WTC11 (cell line): ENCODE measurements around the gene CRACR2A. TPM values are rescaled to one million over a fixed set of nuclear protein-coding genes. Genes with fewer than 3 reads are reported as not detected.

ENCODE experiments used
- ATAC-seq: fragments of 200-7000 bp; cut with Tn5 transposase; 2 replicates; pipeline ENCODE4 v1.10.0; 2021; ENCODE audit warnings: mild to moderate bottlenecking, moderate library complexity
- CTCF ChIA-PET: fragments of 300-600 bp; sonication (Branson Sonifier 250); formaldehyde crosslinking; loops from one replicate; lab custom pipeline; 2021; ENCODE audit warnings: antibody characterized with exemption; lab: Charles Lee
- POLR2A ChIA-PET: fragments of 350-600 bp; sonication (Branson Sonifier 250); formaldehyde crosslinking; loops from one replicate; lab custom pipeline; 2021; ENCODE audit warnings: antibody characterized with exemption; lab: Charles Lee
- DNase-seq: peaks from one replicate; pipeline ENCODE4 v3.0.0; 2021; ENCODE audit warnings: low spot score
- H3K27ac Mint-ChIP-seq: 2 replicates; pipeline ENCODE4 v1.8.0; 2021; ENCODE audit warnings: mixed read lengths
- H3K27me3 Mint-ChIP-seq: 2 replicates; pipeline ENCODE4 v1.8.0; 2021; ENCODE audit warnings: low read depth, mild to moderate bottlenecking, moderate library complexity, mixed read lengths
- H3K36me3 Mint-ChIP-seq: 2 replicates; pipeline ENCODE4 v1.8.0; 2021; ENCODE audit warnings: mixed read lengths
- H3K4me1 Mint-ChIP-seq: 2 replicates; pipeline ENCODE4 v1.8.0; 2022; ENCODE audit warnings: mixed read lengths
- H3K4me3 Mint-ChIP-seq: 2 replicates; pipeline ENCODE4 v1.8.0; 2021; ENCODE audit warnings: mild to moderate bottlenecking, moderate library complexity, mixed read lengths
- H3K9me3 Mint-ChIP-seq: 2 replicates; pipeline ENCODE4 v1.8.0; 2021; ENCODE audit warnings: mixed read lengths
- CREB1 ChIP-seq: sonication (generic); formaldehyde crosslinking; IDR thresholded peaks from 2 replicates; pipeline ENCODE4 v1.8.0; 2023; ENCODE audit warnings: mild to moderate bottlenecking, missing genetic modification reagents
- CREM ChIP-seq: sonication (generic); formaldehyde crosslinking; IDR thresholded peaks from 2 replicates; pipeline ENCODE4 v1.8.1; 2022; ENCODE audit warnings: mild to moderate bottlenecking, missing genetic modification reagents, moderate library complexity
- ESRRA ChIP-seq: sonication (generic); formaldehyde crosslinking; IDR thresholded peaks from 2 replicates; pipeline ENCODE4 v1.8.1; 2022; ENCODE audit warnings: mild to moderate bottlenecking, missing genetic modification reagents, borderline replicate concordance
- GRHL2 ChIP-seq: fragments of 250-450 bp; sonication (Bioruptor Pico); IDR thresholded peaks from 2 replicates; pipeline ENCODE4 v1.8.0; 2022; ENCODE audit warnings: mild to moderate bottlenecking, moderate library complexity; ENCODE audit not compliant: insufficient replicate concordance, severe bottlenecking
- GTF2I ChIP-seq: fragments of 250-450 bp; sonication (Bioruptor Pico); conservative IDR thresholded peaks from 2 replicates; pipeline ENCODE4 v1.4.0; 2021; ENCODE audit warnings: mild to moderate bottlenecking
- HMGA2 ChIP-seq: fragments of 250-450 bp; sonication (Bioruptor Pico); IDR thresholded peaks from 2 replicates; pipeline ENCODE4 v1.4.0; 2021; ENCODE audit warnings: mild to moderate bottlenecking, moderate library complexity
- IRF1 ChIP-seq: sonication (generic); formaldehyde crosslinking; IDR thresholded peaks from 2 replicates; pipeline ENCODE4 v1.8.0; 2023; ENCODE audit warnings: missing genetic modification reagents
- MXD4 ChIP-seq: fragments of 250-450 bp; sonication (Bioruptor Pico); IDR thresholded peaks from 2 replicates; pipeline ENCODE4 v1.8.0; 2021; ENCODE audit warnings: mild to moderate bottlenecking, moderate library complexity, borderline replicate concordance
- TP53 ChIP-seq: sonication (generic); formaldehyde crosslinking; IDR thresholded peaks from 2 replicates; pipeline ENCODE4 v1.8.1; 2023; ENCODE audit warnings: mild to moderate bottlenecking, missing genetic modification reagents
- USF1 ChIP-seq: sonication (generic); formaldehyde crosslinking; IDR thresholded peaks from 2 replicates; pipeline ENCODE4 v1.8.0; 2022; ENCODE audit warnings: mild to moderate bottlenecking, missing genetic modification reagents
- ZBTB21 ChIP-seq: sonication (generic); formaldehyde crosslinking; IDR thresholded peaks from 2 replicates; pipeline ENCODE4 v1.8.1; 2023; ENCODE audit warnings: mild to moderate bottlenecking, missing genetic modification reagents, borderline replicate concordance
- ZNF121 ChIP-seq: sonication (generic); formaldehyde crosslinking; IDR thresholded peaks from 2 replicates; pipeline ENCODE4 v1.8.0; 2023; ENCODE audit warnings: missing genetic modification reagents
- ZNF232 ChIP-seq: sonication (generic); formaldehyde crosslinking; IDR thresholded peaks from 2 replicates; pipeline ENCODE4 v1.8.0; 2022; ENCODE audit warnings: mild to moderate bottlenecking, missing genetic modification reagents
- ZNF425 ChIP-seq: fragments of 250-450 bp; sonication (Bioruptor Pico); conservative IDR thresholded peaks from 2 replicates; pipeline ENCODE4 v1.9.0; 2021; ENCODE audit warnings: mild to moderate bottlenecking
- total RNA-seq: library from RNA; stranded (reverse); gene quantifications from 3 replicates; pipeline ENCODE4 v1.2.3, GENCODE V29; 2021
- TF ChIP-seq, protein P1 (sequence below): fragments of 250-450 bp; sonication (Bioruptor Pico); IDR thresholded peaks from 2 replicates; pipeline ENCODE4 v1.8.0; 2021; ENCODE audit warnings: mild to moderate bottlenecking
- TF ChIP-seq, protein P2 (sequence below): sonication (generic); formaldehyde crosslinking; IDR thresholded peaks from 2 replicates; pipeline ENCODE4 v1.8.1; 2022; ENCODE audit warnings: mild to moderate bottlenecking, missing genetic modification reagents, moderate library complexity, borderline replicate concordance
- TF ChIP-seq, protein P3 (sequence below): fragments of 250-450 bp; sonication (Bioruptor Pico); IDR thresholded peaks from 2 replicates; pipeline ENCODE4 v1.9.0; 2021; ENCODE audit warnings: mild to moderate bottlenecking, borderline replicate concordance
- TF ChIP-seq, protein P4 (sequence below): sonication (generic); formaldehyde crosslinking; IDR thresholded peaks from 2 replicates; pipeline ENCODE4 v1.8.0; 2022; ENCODE audit warnings: mild to moderate bottlenecking, missing genetic modification reagents
- TF ChIP-seq, protein P5 (sequence below): sonication (generic); formaldehyde crosslinking; IDR thresholded peaks from 2 replicates; pipeline ENCODE4 v1.8.1; 2023; ENCODE audit warnings: mild to moderate bottlenecking, missing genetic modification reagents

Gene CRACR2A
- total RNA-seq, 1 experiment from 2014 or later, result 2.6 TPM

GRCh38 chr12:3679831-3680230, 73.1 kb downstream of the CRACR2A start:
- Mint-ChIP-seq H3K4me1 (no peaks in the 10 kb centered on the region; the same call in 1 of the 2 replicates), H3K27ac (no peak overlapping the region), H3K36me3 (no peaks in the 10 kb centered on the region), H3K9me3 (no peaks in the 10 kb centered on the region), H3K4me3 (no peak overlapping the region), H3K27me3 (no peaks in the 10 kb centered on the region)
- DNase-seq, result no peak
- ATAC-seq, result no peak
- ChIA-PET CTCF (interaction anchor here (1.0 to 2.6 kb wide), 5 partner anchors 10 to 379 kb away, joined by 3 to 9 read pairs (median 4); no protein-coding TSS in a partner anchor), POLR2A (no interaction called here)
- TF ChIP-seq, protein P1, sequence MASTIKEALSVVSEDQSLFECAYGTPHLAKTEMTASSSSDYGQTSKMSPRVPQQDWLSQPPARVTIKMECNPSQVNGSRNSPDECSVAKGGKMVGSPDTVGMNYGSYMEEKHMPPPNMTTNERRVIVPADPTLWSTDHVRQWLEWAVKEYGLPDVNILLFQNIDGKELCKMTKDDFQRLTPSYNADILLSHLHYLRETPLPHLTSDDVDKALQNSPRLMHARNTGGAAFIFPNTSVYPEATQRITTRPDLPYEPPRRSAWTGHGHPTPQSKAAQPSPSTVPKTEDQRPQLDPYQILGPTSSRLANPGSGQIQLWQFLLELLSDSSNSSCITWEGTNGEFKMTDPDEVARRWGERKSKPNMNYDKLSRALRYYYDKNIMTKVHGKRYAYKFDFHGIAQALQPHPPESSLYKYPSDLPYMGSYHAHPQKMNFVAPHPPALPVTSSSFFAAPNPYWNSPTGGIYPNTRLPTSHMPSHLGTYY (CRISPR knock-in tag), result no peak

- no peak overlapping the region for H3K4me3 Mint-ChIP-seq
- ATAC-seq (no peak), DNase-seq (no peak)
- H3K9me3 Mint-ChIP-seq, result no peaks in the 10 kb centered on the region
- CTCF ChIA-PET, result interaction anchor here (0.7 to 1.5 kb wide), 4 partner anchors 11 to 373 kb away, joined by 3 to 5 read pairs (median 4); no protein-coding TSS in a partner anchor
- no peaks in the 10 kb centered on the region for H3K36me3 Mint-ChIP-seq
- no peaks in the 10 kb centered on the region for H3K27me3 Mint-ChIP-seq
- no peak overlapping the region for H3K27ac Mint-ChIP-seq
- POLR2A ChIA-PET, result no interaction called here
- H3K4me1 Mint-ChIP-seq, result no peaks in the 10 kb centered on the region; the same call in 1 of the 2 replicates
- TF ChIP-seq IRF1 (CRISPR knock-in tag) (no peak), CREB1 (CRISPR knock-in tag) (no peak), CREM (no peak), ZNF232 (CRISPR knock-in tag) (no peak), MXD4 (CRISPR knock-in tag) (no peak), USF1 (no peak), ZNF121 (CRISPR knock-in tag) (no peak), ESRRA (no peak), ZBTB21 (no peak), GTF2I (no peak), GRHL2 (no peak), ZNF425 (CRISPR knock-in tag) (no peak), HMGA2 (no peak), TP53 (CRISPR knock-in tag) (no peak)
- TF ChIP-seq, protein P2, sequence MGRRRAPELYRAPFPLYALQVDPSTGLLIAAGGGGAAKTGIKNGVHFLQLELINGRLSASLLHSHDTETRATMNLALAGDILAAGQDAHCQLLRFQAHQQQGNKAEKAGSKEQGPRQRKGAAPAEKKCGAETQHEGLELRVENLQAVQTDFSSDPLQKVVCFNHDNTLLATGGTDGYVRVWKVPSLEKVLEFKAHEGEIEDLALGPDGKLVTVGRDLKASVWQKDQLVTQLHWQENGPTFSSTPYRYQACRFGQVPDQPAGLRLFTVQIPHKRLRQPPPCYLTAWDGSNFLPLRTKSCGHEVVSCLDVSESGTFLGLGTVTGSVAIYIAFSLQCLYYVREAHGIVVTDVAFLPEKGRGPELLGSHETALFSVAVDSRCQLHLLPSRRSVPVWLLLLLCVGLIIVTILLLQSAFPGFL, result no peak
- TF ChIP-seq, protein P3, sequence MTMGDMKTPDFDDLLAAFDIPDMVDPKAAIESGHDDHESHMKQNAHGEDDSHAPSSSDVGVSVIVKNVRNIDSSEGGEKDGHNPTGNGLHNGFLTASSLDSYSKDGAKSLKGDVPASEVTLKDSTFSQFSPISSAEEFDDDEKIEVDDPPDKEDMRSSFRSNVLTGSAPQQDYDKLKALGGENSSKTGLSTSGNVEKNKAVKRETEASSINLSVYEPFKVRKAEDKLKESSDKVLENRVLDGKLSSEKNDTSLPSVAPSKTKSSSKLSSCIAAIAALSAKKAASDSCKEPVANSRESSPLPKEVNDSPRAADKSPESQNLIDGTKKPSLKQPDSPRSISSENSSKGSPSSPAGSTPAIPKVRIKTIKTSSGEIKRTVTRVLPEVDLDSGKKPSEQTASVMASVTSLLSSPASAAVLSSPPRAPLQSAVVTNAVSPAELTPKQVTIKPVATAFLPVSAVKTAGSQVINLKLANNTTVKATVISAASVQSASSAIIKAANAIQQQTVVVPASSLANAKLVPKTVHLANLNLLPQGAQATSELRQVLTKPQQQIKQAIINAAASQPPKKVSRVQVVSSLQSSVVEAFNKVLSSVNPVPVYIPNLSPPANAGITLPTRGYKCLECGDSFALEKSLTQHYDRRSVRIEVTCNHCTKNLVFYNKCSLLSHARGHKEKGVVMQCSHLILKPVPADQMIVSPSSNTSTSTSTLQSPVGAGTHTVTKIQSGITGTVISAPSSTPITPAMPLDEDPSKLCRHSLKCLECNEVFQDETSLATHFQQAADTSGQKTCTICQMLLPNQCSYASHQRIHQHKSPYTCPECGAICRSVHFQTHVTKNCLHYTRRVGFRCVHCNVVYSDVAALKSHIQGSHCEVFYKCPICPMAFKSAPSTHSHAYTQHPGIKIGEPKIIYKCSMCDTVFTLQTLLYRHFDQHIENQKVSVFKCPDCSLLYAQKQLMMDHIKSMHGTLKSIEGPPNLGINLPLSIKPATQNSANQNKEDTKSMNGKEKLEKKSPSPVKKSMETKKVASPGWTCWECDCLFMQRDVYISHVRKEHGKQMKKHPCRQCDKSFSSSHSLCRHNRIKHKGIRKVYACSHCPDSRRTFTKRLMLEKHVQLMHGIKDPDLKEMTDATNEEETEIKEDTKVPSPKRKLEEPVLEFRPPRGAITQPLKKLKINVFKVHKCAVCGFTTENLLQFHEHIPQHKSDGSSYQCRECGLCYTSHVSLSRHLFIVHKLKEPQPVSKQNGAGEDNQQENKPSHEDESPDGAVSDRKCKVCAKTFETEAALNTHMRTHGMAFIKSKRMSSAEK (CRISPR knock-in tag), result no peak
- TF ChIP-seq, protein P4, sequence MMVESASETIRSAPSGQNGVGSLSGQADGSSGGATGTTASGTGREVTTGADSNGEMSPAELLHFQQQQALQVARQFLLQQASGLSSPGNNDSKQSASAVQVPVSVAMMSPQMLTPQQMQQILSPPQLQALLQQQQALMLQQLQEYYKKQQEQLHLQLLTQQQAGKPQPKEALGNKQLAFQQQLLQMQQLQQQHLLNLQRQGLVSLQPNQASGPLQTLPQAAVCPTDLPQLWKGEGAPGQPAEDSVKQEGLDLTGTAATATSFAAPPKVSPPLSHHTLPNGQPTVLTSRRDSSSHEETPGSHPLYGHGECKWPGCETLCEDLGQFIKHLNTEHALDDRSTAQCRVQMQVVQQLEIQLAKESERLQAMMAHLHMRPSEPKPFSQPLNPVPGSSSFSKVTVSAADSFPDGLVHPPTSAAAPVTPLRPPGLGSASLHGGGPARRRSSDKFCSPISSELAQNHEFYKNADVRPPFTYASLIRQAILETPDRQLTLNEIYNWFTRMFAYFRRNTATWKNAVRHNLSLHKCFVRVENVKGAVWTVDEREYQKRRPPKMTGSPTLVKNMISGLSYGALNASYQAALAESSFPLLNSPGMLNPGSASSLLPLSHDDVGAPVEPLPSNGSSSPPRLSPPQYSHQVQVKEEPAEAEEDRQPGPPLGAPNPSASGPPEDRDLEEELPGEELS (CRISPR knock-in tag), result no peak
- TF ChIP-seq, protein P5, sequence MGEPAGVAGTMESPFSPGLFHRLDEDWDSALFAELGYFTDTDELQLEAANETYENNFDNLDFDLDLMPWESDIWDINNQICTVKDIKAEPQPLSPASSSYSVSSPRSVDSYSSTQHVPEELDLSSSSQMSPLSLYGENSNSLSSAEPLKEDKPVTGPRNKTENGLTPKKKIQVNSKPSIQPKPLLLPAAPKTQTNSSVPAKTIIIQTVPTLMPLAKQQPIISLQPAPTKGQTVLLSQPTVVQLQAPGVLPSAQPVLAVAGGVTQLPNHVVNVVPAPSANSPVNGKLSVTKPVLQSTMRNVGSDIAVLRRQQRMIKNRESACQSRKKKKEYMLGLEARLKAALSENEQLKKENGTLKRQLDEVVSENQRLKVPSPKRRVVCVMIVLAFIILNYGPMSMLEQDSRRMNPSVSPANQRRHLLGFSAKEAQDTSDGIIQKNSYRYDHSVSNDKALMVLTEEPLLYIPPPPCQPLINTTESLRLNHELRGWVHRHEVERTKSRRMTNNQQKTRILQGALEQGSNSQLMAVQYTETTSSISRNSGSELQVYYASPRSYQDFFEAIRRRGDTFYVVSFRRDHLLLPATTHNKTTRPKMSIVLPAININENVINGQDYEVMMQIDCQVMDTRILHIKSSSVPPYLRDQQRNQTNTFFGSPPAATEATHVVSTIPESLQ (CRISPR knock-in tag), result no peak
These were observed 75.3 kb downstream of the CRACR2A start for GRCh38 chr12:3677609-3678008.
